Mesendoderm (in vitro differentiated cells): ENCODE measurements around the gene CDC16. TPM values are rescaled to one million over a fixed set of nuclear protein-coding genes. Genes with fewer than 3 reads are reported as not detected.

ENCODE experiments used
- DNase-seq: peaks from one replicate; pipeline ENCODE4 v3.0.0; 2013
- H2AK5ac ChIP-seq: 2 replicates; pipeline ENCODE4 v1.6.1; 2013; ENCODE audit warnings: low read length, inconsistent platforms
- H2BK120ac ChIP-seq: 2 replicates; pipeline ENCODE4 v1.6.1; 2013; ENCODE audit warnings: low read depth, mild to moderate bottlenecking, low read length, moderate library complexity, mixed read lengths
- H2BK15ac ChIP-seq: replicated peaks from 2 replicates; pipeline ENCODE4 v1.6.1; 2013; ENCODE audit warnings: low read depth, mild to moderate bottlenecking, moderate library complexity
- H2BK5ac ChIP-seq: 2 replicates; pipeline ENCODE4 v1.6.1; 2013; ENCODE audit warnings: low read length, inconsistent platforms
- H3K18ac ChIP-seq: 2 replicates; pipeline ENCODE4 v1.6.1; 2013; ENCODE audit warnings: mild to moderate bottlenecking, low read length, mixed read lengths
- H3K23ac ChIP-seq: one replicate; pipeline ENCODE4 v1.6.1; 2013; ENCODE audit warnings: low read length
- H3K27ac ChIP-seq: 2 replicates; pipeline ENCODE4 v1.5.1; 2013; ENCODE audit warnings: low read depth, mild to moderate bottlenecking, inconsistent platforms, low read length, moderate library complexity
- H3K27me3 ChIP-seq: 2 replicates; pipeline ENCODE4 v1.6.1; 2013; ENCODE audit warnings: low read length, control low read depth, mild to moderate bottlenecking, inconsistent platforms; ENCODE audit not compliant: insufficient read depth, poor library complexity
- H3K36me3 ChIP-seq: 2 replicates; pipeline ENCODE4 v1.6.1; 2013; ENCODE audit warnings: low read length, inconsistent platforms; ENCODE audit not compliant: control insufficient read depth, insufficient read depth
- H3K4ac ChIP-seq: one replicate; pipeline ENCODE4 v1.6.1; 2013; ENCODE audit warnings: low read depth, mild to moderate bottlenecking, low read length, moderate library complexity
- H3K4me1 ChIP-seq: 2 replicates; pipeline ENCODE4 v1.6.1; 2013; ENCODE audit warnings: low read depth, low read length, inconsistent platforms; ENCODE audit not compliant: control insufficient read depth
- H3K4me2 ChIP-seq: 2 replicates; pipeline ENCODE4 v1.6.1; 2013; ENCODE audit warnings: low read length
- H3K4me3 ChIP-seq: 2 replicates; pipeline ENCODE4 v1.5.1; 2013; ENCODE audit warnings: mild to moderate bottlenecking, low read length
- H3K56ac ChIP-seq: one replicate; pipeline ENCODE4 v1.6.1; 2013; ENCODE audit warnings: low read length
- H3K79me1 ChIP-seq: 2 replicates; pipeline ENCODE4 v1.6.1; 2013; ENCODE audit warnings: low read length, inconsistent platforms
- H3K79me2 ChIP-seq: 2 replicates; pipeline ENCODE4 v1.6.1; 2013; ENCODE audit warnings: mild to moderate bottlenecking, low read length; ENCODE audit not compliant: control insufficient read depth, insufficient read depth
- H3K9ac ChIP-seq: 2 replicates; pipeline ENCODE4 v1.6.1; 2013; ENCODE audit warnings: low read length, inconsistent platforms
- H4K5ac ChIP-seq: one replicate; pipeline ENCODE4 v1.6.1; 2013; ENCODE audit warnings: low read length
- H4K8ac ChIP-seq: one replicate; pipeline ENCODE4 v1.6.1; 2013; ENCODE audit warnings: low read depth, mild to moderate bottlenecking, control low read depth, low read length, moderate library complexity
- WGBS: extraction: QIAGEN DNeasy Blood & Tissue Kit; methylation state at CpG from one replicate; pipeline ENCODE4 v1.1.7; 2013; ENCODE audit warnings: low lambda C conversion rate, missing lambda C conversion rate; ENCODE audit not compliant: insufficient coverage; ENCODE audit errors: extremely low coverage; 5-methylcytosine and 5-hydroxymethylcytosine counted together
- polyA plus RNA-seq, 2 experiments: library from polyadenylated mRNA; stranded (reverse); fragments of 200-250 nt; gene quantifications; one replicate each; pipeline ENCODE4 v1.2.3, GENCODE V29; 2013

Gene CDC16
- polyA plus RNA-seq (2013, experiment 1 of 2), result 64.0 TPM
- polyA plus RNA-seq (2013, experiment 2 of 2), result 63.4 TPM

GRCh38 chr13:114234645-114235421 is at the start of gene CDC16:
CDC16 (plus strand) TSS chr13:114234897; CDS start chr13:114235085, 188 bp downstream.
- H3K56ac ChIP-seq, result peak within 1 kb of the TSS; percentile 94
- H3K9ac ChIP-seq, result peak within 1 kb of the TSS; percentile 86
- H3K23ac ChIP-seq, result no peak within 1 kb of the TSS
- H3K27me3 ChIP-seq, result no peaks in the 10 kb centered on the region
- H4K8ac ChIP-seq, result no peak within 1 kb of the TSS
- H3K79me2 ChIP-seq, result peaks cover 13% of the 10 kb centered on the region
- peak within 1 kb of the TSS; percentile 82 for H3K4me3 ChIP-seq
- peak within 1 kb of the TSS; percentile 67 for H3K4me2 ChIP-seq
- peaks cover 5% of the 10 kb centered on the region for H3K4me1 ChIP-seq
- H3K18ac ChIP-seq, result peak within 1 kb of the TSS; percentile 94
- no peaks in the 10 kb centered on the region for H3K36me3 ChIP-seq
- H3K79me1 ChIP-seq, result peaks cover 7% of the 10 kb centered on the region
- no peak within 1 kb of the TSS for H4K5ac ChIP-seq
- H3K27ac ChIP-seq, result peak within 1 kb of the TSS; percentile 56
- H2BK15ac ChIP-seq, result no peak within 1 kb of the TSS
- H2AK5ac ChIP-seq, result no peak within 1 kb of the TSS
- DNase-seq, result peak; percentile 97
- H2BK120ac ChIP-seq, result no peak within 1 kb of the TSS
- WGBS, result no CpG with 5 or more reads among the region's 76 CpGs
- H3K4ac ChIP-seq, result peak within 1 kb of the TSS; percentile 66
- H2BK5ac ChIP-seq, result no peak within 1 kb of the TSS

GRCh38 chr13:114185182-114185971 is 49.3 kb upstream of the CDC16 start:
- H3K9ac ChIP-seq, result no peak overlapping the region
- no peaks in the 10 kb centered on the region for H3K79me1 ChIP-seq
- WGBS, result no CpG with 5 or more reads among the region's 15 CpGs
- no peak overlapping the region for H3K4me3 ChIP-seq
- H3K36me3 ChIP-seq, result no peaks in the 10 kb centered on the region
- H2BK5ac ChIP-seq, result no peak overlapping the region
- H3K79me2 ChIP-seq, result no peaks in the 10 kb centered on the region
- no peak for DNase-seq
- H2AK5ac ChIP-seq, result no peak overlapping the region
- H3K4ac ChIP-seq, result no peak overlapping the region
- H2BK120ac ChIP-seq, result no peak overlapping the region
- no peaks in the 10 kb centered on the region for H3K4me1 ChIP-seq
- no peak overlapping the region for H4K8ac ChIP-seq
- no peak overlapping the region for H3K56ac ChIP-seq
- H2BK15ac ChIP-seq, result no peak overlapping the region
- no peak overlapping the region for H3K23ac ChIP-seq
- H3K27ac ChIP-seq, result no peak overlapping the region
- H3K4me2 ChIP-seq, result no peak overlapping the region
- H3K27me3 ChIP-seq, result no peaks in the 10 kb centered on the region
- no peak overlapping the region for H4K5ac ChIP-seq
- no peak overlapping the region for H3K18ac ChIP-seq

- H3K4me3 ChIP-seq, result no peak overlapping the region
- H3K23ac ChIP-seq, result no peak overlapping the region
- H3K79me2 ChIP-seq, result no peaks in the 10 kb centered on the region
- H3K9ac ChIP-seq, result no peak overlapping the region
- H3K27me3 ChIP-seq, result no peaks in the 10 kb centered on the region
- no peak overlapping the region for H2AK5ac ChIP-seq
- H4K5ac ChIP-seq, result no peak overlapping the region
- peaks cover 5% of the 10 kb centered on the region for H3K4me1 ChIP-seq
- no peak overlapping the region for H2BK5ac ChIP-seq
- no peak overlapping the region for H3K27ac ChIP-seq
- no peak overlapping the region for H3K56ac ChIP-seq
- WGBS, result no CpG with 5 or more reads among the region's 5 CpGs
- no peak overlapping the region for H2BK120ac ChIP-seq
- no peak overlapping the region for H2BK15ac ChIP-seq
- no peak overlapping the region for H3K4me2 ChIP-seq
- no peak for DNase-seq
- H3K4ac ChIP-seq, result no peak overlapping the region
- no peak overlapping the region for H3K18ac ChIP-seq
- no peak overlapping the region for H4K8ac ChIP-seq
- no peaks in the 10 kb centered on the region for H3K79me1 ChIP-seq
- no peaks in the 10 kb centered on the region for H3K36me3 ChIP-seq
Measured at GRCh38 chr13:114194853-114195252, 39.8 kb upstream of the CDC16 start.

GRCh38 chr13:114196629-114197028 is 38.1 kb upstream of the CDC16 start:
- Histone ChIP-seq H3K4me1 (peaks cover 5% of the 10 kb centered on the region), H3K4ac (no peak overlapping the region), H3K79me2 (no peaks in the 10 kb centered on the region), H3K18ac (no peak overlapping the region), H2BK15ac (no peak overlapping the region), H2BK5ac (no peak overlapping the region), H2AK5ac (no peak overlapping the region), H3K4me3 (no peak overlapping the region), H3K9ac (no peak overlapping the region), H3K36me3 (no peaks in the 10 kb centered on the region), H4K8ac (no peak overlapping the region), H4K5ac (no peak overlapping the region), H3K4me2 (no peak overlapping the region), H2BK120ac (no peak overlapping the region), H3K23ac (no peak overlapping the region), H3K79me1 (no peaks in the 10 kb centered on the region), H3K27me3 (no peaks in the 10 kb centered on the region), H3K56ac (no peak overlapping the region), H3K27ac (no peak overlapping the region)
- no peak for DNase-seq
- no CpG with 5 or more reads among the region's 5 CpGs for WGBS

- Histone ChIP-seq H2BK15ac (no peak overlapping the region), H3K4me1 (peaks cover 5% of the 10 kb centered on the region), H3K56ac (no peak overlapping the region), H3K79me1 (no peaks in the 10 kb centered on the region), H4K5ac (no peak overlapping the region), H3K9ac (no peak overlapping the region), H2AK5ac (no peak overlapping the region), H3K18ac (no peak overlapping the region), H3K79me2 (no peaks in the 10 kb centered on the region), H4K8ac (no peak overlapping the region), H2BK120ac (no peak overlapping the region), H3K27me3 (no peaks in the 10 kb centered on the region), H3K4ac (no peak overlapping the region), H3K4me3 (no peak overlapping the region), H2BK5ac (no peak overlapping the region), H3K23ac (no peak overlapping the region), H3K4me2 (no peak overlapping the region), H3K36me3 (no peaks in the 10 kb centered on the region), H3K27ac (no peak overlapping the region)
- no CpG with 5 or more reads among the region's 47 CpGs for WGBS
- DNase-seq, result no peak
Measured at GRCh38 chr13:114198556-114198955, 36.1 kb upstream of the CDC16 start.
